ENCODE results near the gene EREG.
"Not testable (repeated sequence)": the region's sequence is repeated elsewhere in the genome, so short reads cannot be mapped to it uniquely, and the experiment has no call there.

The EREG gene

GRCh38 chr4:74391890-74392475 is 27.0 kb downstream of the EREG start:
- DNase-seq = no peak

- DNase-seq = no peak
Observed at GRCh38 chr4:74394476-74395136, 29.7 kb downstream of the EREG start.

- DNase-seq = no peak
Observed at GRCh38 chr4:74395633-74396032, 30.7 kb downstream of the EREG start.

GRCh38 chr4:74397748-74398426 is 32.9 kb downstream of the EREG start:
- no peak for DNase-seq

GRCh38 chr4:74398894-74399589 is 34.1 kb downstream of the EREG start:
- DNase-seq = not testable (repeated sequence)

GRCh38 chr4:74400395-74400794 is 35.5 kb downstream of the EREG start:
- no peak for DNase-seq

- no peak for DNase-seq
Observed at GRCh38 chr4:74402692-74403456, 37.9 kb downstream of the EREG start.

- DNase-seq = no peak
Observed at GRCh38 chr4:74407891-74408290, 42.9 kb downstream of the EREG start.

- DNase-seq = no peak
Observed at GRCh38 chr4:74408639-74409038, 43.7 kb downstream of the EREG start.

- DNase-seq = no peak
Observed at GRCh38 chr4:74410272-74410671, 45.3 kb downstream of the EREG start.

- DNase-seq = no peak
Observed at GRCh38 chr4:74412225-74412624, 47.3 kb downstream of the EREG start.

GRCh38 chr4:74413265-74413664 is 48.3 kb downstream of the EREG start:
- DNase-seq = no peak

GRCh38 chr4:74414149-74414809 is 49.3 kb downstream of the EREG start:
- no peak for DNase-seq

GRCh38 chr4:74415602-74416300 is 50.8 kb downstream of the EREG start:
- no peak for DNase-seq

- DNase-seq = no peak
Observed at GRCh38 chr4:74418063-74418670, 53.2 kb downstream of the EREG start.

GRCh38 chr4:74420863-74421262 is 55.9 kb downstream of the EREG start:
- DNase-seq = no peak

- DNase-seq = no peak
Observed at GRCh38 chr4:74423104-74423503, 58.2 kb downstream of the EREG start.

GRCh38 chr4:74424111-74424510 is 59.2 kb downstream of the EREG start:
- no peak for DNase-seq

- DNase-seq = no peak
Observed at GRCh38 chr4:74426101-74426500, 61.2 kb downstream of the EREG start.

- DNase-seq = no peak
Observed at GRCh38 chr4:74428276-74428675, 63.3 kb downstream of the EREG start.

- DNase-seq = no peak
Observed at GRCh38 chr4:74431113-74431826, 66.3 kb downstream of the EREG start.

All from SIG-M5 (cell line).